MV-4-11 (cell line): Measurements from ENCODE around the gene ALX3.
A peak's percentile ranks its signal among the peaks of the same experiment; 100 is the strongest.
"Not testable (repeated sequence)": the region's sequence is repeated elsewhere in the genome, so short reads cannot be mapped to it uniquely, and the experiment has no call there.

Experiments
- DNase-seq: peaks from one replicate; lab custom pipeline; 2025; lab: John Stamatoyannopoulos, UW

The ALX3 gene

GRCh38 chr1:110047463-110047862, 23.0 kb downstream of the ALX3 start:
- DNase-seq = no peak

GRCh38 chr1:110043016-110043415, 27.5 kb downstream of the ALX3 start:
- no peak for DNase-seq

- DNase-seq = no peak
Observed at GRCh38 chr1:110040548-110040947, 29.9 kb downstream of the ALX3 start.

DNA sequence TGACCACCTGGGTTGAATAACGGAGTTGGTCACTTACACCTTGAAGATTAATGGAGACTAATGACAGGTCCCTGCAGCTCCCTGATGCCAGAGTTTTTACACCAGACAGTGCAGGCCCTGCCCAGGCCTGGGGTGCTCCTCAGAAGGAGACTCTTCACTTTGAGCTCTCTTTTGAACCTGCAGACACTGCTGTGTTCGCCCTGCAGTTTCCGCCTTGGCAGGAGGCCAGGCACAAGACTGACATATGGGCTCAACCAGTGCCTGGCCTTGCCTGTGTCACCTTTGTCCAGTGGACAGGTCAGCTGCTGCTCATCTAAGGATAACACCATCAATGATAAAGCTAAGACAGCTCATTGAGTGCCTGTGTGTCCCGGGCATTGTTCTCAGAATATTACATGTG, 30.8 kb downstream of the ALX3 start:
- no peak for DNase-seq

DNA sequence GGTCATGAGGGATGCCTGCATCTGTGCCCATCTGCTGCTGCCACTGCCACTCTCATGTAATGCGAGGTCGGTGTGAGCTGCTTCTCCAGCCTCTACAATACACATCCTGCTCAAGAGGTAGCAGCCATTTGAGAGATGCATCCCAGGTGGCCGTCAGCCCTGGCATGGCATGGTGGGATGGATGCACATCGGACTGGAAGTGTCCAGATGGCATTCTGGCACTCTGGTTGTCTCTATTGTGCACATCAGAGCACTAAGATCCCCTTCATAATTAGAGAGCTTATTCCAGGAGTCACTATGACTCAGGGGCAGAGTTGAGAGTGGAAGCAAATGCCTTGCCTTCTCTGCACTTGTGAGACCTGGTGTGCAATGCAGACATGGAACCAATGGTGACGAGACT, 32.2 kb downstream of the ALX3 start:
- DNase-seq = no peak

DNA sequence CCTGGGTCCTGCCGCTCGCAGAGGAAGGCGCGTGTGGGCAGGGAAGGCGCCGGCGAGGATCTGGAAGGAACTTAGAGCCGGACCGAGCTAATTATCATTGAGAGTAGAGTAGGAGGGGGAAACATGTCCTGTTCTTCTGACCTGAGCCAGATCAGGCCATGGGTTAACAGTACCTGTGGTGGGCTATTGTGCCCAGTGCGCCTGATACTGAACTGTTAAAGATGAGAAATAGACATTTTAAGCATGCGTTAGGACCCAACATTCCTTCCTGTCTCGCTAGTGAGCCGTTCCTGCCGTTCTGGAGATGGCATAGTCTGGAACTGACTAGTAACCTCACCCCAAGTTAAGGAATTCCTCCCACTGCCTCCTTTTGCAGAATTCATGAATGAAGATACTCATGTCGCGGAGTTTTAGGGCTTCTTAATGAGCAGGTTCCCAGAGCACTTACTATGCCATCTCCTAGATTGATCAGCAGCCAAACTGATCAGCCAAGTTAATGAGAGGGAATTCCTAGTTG, 35.2 kb downstream of the ALX3 start:
- peak; percentile 42 for DNase-seq

DNA sequence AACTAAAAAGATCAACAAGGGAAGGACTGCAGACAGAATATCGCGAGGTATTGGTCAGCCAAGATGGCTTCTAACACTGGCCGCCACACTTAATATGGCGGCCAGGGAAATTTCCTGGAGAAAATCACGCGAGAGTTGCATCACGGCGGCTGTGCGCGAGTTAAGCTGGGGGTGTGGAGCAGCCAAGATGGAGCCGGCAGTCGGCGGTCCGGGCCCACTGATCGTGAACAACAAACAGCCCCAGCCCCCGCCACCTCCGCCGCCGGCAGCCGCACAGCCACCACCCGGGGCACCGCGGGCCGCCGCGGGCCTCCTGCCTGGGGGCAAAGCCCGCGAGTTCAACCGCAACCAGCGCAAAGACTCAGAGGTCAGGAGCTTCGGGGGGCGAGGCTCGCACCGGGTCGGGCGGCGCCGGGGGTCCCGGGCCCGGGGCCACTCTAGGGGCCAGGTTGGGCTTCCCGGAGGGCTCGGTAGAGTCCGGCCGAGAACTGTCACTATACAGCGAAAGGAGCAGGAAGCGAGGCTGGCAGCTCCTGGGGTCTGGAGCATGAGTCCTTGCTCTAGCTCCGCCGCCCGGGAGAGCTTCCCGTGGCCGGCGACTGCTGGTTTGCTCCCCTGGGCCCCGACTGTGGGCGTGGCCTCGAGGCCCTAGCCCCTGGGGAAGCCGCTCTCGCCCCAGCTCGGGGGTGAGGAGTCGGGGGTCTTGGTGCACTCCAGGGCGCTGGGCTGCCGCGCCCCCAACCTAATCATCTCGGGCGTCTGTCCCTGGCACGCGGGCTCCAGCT, 35.8 kb downstream of the ALX3 start, which contains the start of gene STRIP1:
Gene STRIP1, plus strand, starts transcription at position 174 of the 785 bp plus-strand sequence. Its CDS starts 14 bp downstream, at position 188.
- peak; percentile 98 for DNase-seq

DNA sequence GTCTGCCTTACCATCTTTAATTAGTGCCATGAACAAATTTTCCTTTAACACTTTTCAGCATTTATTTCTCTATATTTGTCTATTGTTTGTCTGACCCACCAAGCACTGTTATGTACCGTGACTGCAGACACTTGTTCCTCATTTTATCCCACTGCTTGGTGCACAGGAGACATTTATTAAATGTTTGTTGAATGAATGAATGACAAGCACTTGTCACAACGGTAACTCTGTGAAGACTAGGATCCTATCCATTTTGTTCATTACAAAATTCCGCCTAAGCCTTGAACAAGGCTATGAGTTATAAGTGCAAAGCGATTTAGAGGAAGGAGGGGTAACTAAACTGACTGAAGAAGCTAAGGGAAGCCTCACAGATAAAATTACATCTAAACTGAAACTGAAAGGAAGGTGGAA, 36.4 kb downstream of the ALX3 start:
- no peak for DNase-seq

DNA sequence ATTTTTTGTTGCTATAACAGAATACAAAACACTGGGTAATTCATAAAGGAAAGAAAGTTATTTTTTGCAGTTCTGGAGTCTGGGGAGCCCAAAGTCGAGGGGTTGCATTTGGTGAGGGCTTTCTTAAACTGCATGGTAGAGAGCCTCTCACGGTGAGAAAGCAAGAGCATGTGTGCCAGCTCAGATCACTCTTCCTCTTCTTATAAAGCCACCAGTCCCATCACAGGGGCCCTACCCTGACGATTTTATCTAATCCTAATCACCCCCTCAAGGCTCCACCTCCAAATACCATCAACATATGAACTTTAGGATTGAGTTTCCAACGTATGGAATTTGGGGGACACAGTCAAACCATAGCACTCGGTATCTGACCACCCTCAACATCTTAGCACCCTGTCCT, 37.1 kb downstream of the ALX3 start:
- peak; percentile 22 for DNase-seq

DNA sequence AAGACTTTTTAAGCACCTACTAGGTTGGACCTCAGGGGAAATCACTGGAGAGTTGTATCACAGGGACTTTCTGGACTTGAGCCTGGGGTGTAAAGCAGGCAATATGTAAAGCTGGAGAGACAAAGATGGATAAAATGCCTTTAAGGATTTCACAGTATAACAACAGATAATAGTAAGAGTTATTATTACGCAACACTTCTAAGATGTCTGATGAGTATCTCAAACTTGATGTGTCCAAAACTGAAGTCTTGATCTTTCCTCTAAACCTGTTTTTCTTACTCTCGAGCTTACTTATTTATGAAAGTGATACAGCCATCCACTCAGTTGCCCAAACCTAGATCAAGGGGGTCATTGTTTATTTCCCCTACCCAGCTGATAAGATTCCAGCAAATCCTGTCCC, 38.1 kb downstream of the ALX3 start:
- no peak for DNase-seq

DNA sequence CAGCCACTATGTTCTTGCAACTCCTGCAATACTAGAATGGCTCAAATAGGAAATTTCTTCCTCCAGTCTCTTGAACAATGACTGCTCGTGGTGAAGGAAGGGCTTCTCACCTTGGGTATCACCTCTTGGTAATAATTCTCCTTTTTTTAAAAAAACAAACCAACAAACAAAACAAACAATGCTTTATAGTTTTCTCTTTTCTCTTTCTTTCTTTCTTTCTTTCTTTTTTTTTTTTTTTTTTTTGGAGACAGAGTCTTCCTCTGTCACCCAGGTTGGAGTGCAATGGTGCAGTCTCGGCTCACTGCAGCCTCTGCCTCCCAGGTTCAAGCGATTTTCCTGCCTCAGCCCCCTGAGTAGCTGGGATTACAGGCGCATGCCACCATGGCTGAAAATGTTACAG, 39.8 kb downstream of the ALX3 start:
- DNase-seq = not testable (repeated sequence)

DNA sequence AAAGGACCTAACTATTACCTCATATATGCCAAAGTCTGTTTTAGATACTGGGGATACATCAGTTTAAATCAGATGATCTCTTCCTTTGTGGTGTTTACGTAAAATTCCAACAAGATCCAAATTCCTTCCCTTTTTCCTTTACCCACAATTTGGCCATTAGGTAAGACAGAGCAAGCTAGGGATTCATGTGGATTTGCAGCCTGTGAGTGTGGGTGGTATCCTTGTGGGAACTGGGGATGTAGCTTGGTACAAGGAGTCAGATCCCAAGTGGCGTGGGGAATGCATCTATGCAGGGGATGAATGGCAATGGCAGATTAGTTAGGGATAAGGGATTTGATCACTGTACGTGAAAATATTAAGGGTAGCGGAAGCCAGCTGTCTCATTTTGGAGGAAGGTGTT, 45.9 kb downstream of the ALX3 start:
- DNase-seq = no peak

DNA sequence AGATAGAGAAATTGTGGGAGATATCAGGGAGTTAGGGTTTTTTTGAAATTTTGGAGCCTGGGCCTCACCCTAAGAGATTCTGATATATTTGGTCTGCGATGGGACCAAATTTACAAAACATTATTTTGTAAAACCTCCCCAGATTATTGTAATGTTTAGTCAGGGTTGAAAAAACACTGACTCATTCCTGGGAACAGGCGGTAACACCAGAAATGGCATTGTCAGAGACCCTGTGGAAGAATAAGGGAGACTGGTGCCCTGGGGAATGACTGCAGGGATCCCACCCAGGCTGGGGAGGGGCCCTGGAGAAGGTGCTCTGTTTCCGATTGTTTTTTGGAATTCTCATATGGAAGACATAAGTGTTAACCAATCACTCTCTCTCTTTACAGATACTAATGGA, 49.2 kb downstream of the ALX3 start:
- no peak for DNase-seq

DNA sequence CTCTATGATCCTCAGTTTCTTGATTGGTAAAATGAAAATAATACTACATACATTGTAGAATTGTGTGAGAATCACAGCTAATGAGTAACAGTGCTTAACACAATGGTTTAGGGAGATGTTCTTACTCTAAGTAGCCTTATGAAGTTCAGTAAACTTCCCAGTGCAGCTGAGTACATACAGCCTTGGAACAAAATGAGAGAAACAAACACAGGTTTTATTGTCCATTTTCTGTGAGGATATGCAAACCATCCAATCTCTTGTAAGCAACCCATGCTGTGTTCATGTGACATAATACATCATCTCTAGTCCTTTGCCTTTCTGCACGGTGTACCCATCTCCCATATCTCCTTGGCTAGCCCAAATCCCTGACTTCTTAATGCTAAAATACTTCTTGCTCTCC, 50.7 kb downstream of the ALX3 start:
- no peak for DNase-seq

- DNase-seq = no peak
Observed at GRCh38 chr1:110018396-110018795, 52.1 kb downstream of the ALX3 start.

- no peak for DNase-seq
Observed at GRCh38 chr1:110017792-110018191, 52.7 kb downstream of the ALX3 start.

GRCh38 chr1:110012100-110012780, 58.2 kb downstream of the ALX3 start:
- DNase-seq = peak; percentile 75

DNA sequence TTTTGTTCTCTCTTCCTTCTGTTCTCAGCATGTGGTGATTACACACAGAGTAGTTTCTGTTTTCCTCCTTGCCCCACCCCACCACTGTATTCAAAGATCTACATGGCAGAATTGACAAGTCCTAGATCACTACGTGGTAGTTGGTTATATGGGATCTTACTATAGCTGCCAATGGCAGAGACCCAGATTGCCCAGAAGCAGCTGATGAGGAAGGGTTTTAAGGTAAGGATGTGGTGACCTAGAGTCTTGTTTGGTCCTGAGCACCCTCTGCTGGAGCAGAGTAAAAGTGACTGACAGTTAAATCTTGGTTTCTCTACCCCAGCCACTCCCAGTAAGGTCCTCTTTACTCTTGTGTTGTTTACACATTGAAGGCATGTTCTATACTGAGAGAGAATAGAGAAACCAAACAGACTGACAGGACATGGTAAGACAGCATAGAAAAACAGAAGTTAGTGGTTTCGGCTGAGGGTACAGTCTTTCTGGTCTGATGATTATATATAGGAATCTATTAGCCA, 58.9 kb downstream of the ALX3 start:
- DNase-seq = peak; percentile 94
